ENCODE data around the gene DPEP2. TPM values are rescaled to one million over a fixed set of nuclear protein-coding genes. Genes with fewer than 3 reads are reported as not detected.
A peak's percentile ranks its signal among the peaks of the same experiment; 100 is the strongest.

The DPEP2 gene
- total RNA-seq, 1 donor from 2014 or later = 16.4 TPM

DNA sequence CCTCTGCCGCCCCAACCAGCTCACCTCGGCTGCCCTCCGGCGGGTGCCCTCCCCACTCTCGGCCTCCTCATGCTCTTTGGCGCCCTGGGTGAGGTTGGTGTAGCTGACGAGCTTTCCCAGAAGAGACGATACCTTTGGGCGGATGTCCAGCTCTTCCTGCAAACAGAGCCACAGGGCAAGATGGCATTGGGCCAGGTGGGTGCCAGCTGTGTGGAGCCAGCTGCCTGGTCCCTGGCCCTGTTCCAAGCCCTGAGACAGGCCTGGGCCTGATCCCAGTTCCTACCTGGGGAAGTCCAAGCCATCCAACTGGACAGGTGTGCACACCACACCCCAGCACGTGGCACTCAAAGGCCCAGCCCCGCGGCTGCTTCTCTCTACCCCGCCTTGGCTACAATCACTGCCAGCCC lies 37.7 kb downstream of the DPEP2 start:
- H3K27me3 ChIP-seq = no peaks in the 10 kb centered on the region
- DNase-seq (peak; percentile 82), ATAC-seq (peak; percentile 68)
- peaks cover 70% of the 10 kb centered on the region for H3K36me3 ChIP-seq
- H3K9me3 ChIP-seq = no peaks in the 10 kb centered on the region
- H3K4me3 ChIP-seq = no peak overlapping the region
- H3K27ac ChIP-seq = peak overlapping the region; percentile 58
- no peak for TF ChIP-seq CTCF (IDR thresholded peaks at IDR 0.05)
- peaks cover 77% of the 10 kb centered on the region for H3K4me1 ChIP-seq
- intact Hi-C loops (cut with DNase I) = no loop called here

DNA sequence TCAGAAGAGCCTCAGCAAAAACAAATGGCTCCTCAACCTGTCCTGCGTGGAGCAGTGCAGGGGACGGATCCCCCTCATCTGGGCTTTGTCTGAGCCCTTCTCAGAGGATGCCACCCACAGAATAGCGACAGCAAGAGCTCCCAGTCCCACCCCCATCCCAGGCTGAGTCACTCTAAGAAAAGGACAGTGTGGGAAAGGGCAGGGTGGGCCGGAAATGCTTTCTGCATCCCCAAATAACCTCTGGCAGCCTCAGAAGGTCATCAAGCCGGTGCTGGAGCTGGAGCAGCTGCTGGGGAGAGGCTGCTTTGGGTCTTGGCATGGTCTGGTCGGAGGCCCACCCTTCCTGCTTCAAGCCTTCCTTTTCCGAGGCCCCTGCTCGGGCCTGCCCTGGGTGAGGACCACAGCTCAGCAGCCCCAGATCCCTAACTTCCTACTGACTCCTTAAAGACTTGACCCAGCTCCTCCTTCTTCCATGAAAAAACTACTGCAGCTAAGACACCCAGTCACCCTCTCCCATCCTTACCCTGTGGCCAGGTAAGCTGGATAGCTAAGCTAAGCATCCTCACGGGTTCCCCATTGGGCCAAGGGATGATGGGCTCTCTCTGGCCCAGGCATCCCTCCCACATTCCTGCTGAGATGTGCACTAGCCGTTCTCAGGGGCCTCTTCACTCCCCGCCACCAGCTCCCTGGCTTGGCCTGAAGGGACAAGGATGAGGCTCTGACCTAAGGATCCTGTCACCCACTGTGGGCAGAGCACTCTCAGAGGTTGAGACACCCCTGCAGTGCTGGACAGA lies 39.6 kb downstream of the DPEP2 start:
- H3K4me3 ChIP-seq = no peak overlapping the region
- H3K36me3 ChIP-seq = peaks cover 88% of the 10 kb centered on the region
- intact Hi-C loops (cut with DNase I) = no loop called here
- H3K9me3 ChIP-seq = no peaks in the 10 kb centered on the region
- no peak for DNase-seq
- H3K27ac ChIP-seq = peak overlapping the region; percentile 58
- no peak for TF ChIP-seq CTCF (IDR thresholded peaks at IDR 0.05)
- ATAC-seq = peak; percentile 52
- peaks cover 60% of the 10 kb centered on the region for H3K4me1 ChIP-seq
- no peaks in the 10 kb centered on the region for H3K27me3 ChIP-seq

DNA sequence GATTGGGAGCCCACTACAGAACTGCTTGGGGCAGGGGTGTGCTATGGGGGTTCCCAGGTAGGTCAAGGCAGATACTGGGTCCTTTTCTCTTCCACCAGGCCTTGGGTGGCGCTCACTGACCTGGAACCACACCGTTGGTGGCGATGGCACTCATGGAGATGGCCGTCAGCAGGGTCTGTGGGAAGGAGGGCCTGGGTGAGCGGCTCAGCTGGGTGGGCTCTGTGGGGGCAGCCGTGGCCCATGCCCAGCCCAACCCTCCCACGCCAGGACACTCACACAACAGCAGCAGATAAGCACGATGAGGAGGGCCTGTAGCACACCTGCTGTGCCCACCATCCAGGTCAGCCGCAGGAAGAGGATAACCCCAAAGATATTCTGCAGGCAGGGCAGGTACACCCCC lies 41.7 kb downstream of the DPEP2 start:
- DNase-seq = no peak
- intact Hi-C loops (cut with DNase I) = no loop called here
- Histone ChIP-seq H3K9me3 (no peaks in the 10 kb centered on the region), H3K27ac (no peak overlapping the region), H3K36me3 (peaks cover 95% of the 10 kb centered on the region), H3K27me3 (no peaks in the 10 kb centered on the region), H3K4me1 (peaks cover 39% of the 10 kb centered on the region), H3K4me3 (no peak overlapping the region)
- TF ChIP-seq CTCF (IDR thresholded peaks at IDR 0.05) = no peak
- ATAC-seq = no peak

GRCh38 chr16:67954421-67955196 lies 44.7 kb downstream of the DPEP2 start:
- Histone ChIP-seq H3K27ac (no peak overlapping the region), H3K4me1 (peaks cover 15% of the 10 kb centered on the region), H3K27me3 (no peaks in the 10 kb centered on the region), H3K36me3 (peaks cover 96% of the 10 kb centered on the region), H3K9me3 (no peaks in the 10 kb centered on the region), H3K4me3 (no peak overlapping the region)
- TF ChIP-seq CTCF (IDR thresholded peaks at IDR 0.05) = no peak
- ATAC-seq (no peak), DNase-seq (no peak)
- intact Hi-C loops (cut with DNase I) = no loop called here

- Histone ChIP-seq H3K4me3 (no peak overlapping the region), H3K27me3 (no peaks in the 10 kb centered on the region), H3K9me3 (no peaks in the 10 kb centered on the region), H3K36me3 (peaks cover 98% of the 10 kb centered on the region), H3K4me1 (peaks cover 7% of the 10 kb centered on the region), H3K27ac (no peak overlapping the region)
- intact Hi-C loops (cut with DNase I) = no loop called here
- no peak for TF ChIP-seq CTCF (IDR thresholded peaks at IDR 0.05)
- ATAC-seq = no peak
- DNase-seq = no peak
Observed at GRCh38 chr16:67953641-67954375, 45.5 kb downstream of the DPEP2 start.
